Type B pancreatic cell (in vitro differentiated cells): ENCODE data around the gene FMNL2. TPM values are rescaled to one million over a fixed set of nuclear protein-coding genes. Genes with fewer than 3 reads are reported as not detected.

Experiments
- DNase-seq: peaks from one replicate; pipeline ENCODE4 v3.0.0; 2021; ENCODE audit warnings: mixed read lengths; ENCODE audit not compliant: unreplicated experiment; ENCODE audit errors: extremely low spot score
- H3K27ac Mint-ChIP-seq: 2 replicates; pipeline ENCODE4 v1.8.0; 2021; ENCODE audit warnings: mild to moderate bottlenecking, mixed read lengths
- H3K27me3 Mint-ChIP-seq: 2 replicates; pipeline ENCODE4 v1.8.0; 2021; ENCODE audit warnings: mixed read lengths
- H3K36me3 Mint-ChIP-seq: 2 replicates; pipeline ENCODE4 v1.8.0; 2021; ENCODE audit warnings: mixed read lengths
- H3K4me1 Mint-ChIP-seq: one replicate; pipeline ENCODE4 v1.8.0; 2021; ENCODE audit warnings: mixed read lengths; ENCODE audit not compliant: unreplicated experiment
- H3K4me3 Mint-ChIP-seq: 2 replicates; pipeline ENCODE4 v1.8.0; 2021; ENCODE audit warnings: mild to moderate bottlenecking, mixed read lengths
- H3K9me3 Mint-ChIP-seq: 2 replicates; pipeline ENCODE4 v1.8.0; 2021; ENCODE audit warnings: mixed read lengths
- CTCF ChIP-seq: fragments of 200-600 bp; sonication (generic); conservative IDR thresholded peaks from 2 replicates; pipeline ENCODE4 v1.5.0; 2021; ENCODE audit warnings: antibody characterized with exemption, mild to moderate bottlenecking
- total RNA-seq: library from RNA; stranded (reverse); gene quantifications from 2 replicates; pipeline ENCODE4 v1.2.1, GENCODE V29; 2021; ENCODE audit warnings: low replicate concordance

FMNL2 gene
- total RNA-seq, 1 donor from 2014 or later, result 62.1 TPM

- no peaks in the 10 kb centered on the region for H3K9me3 Mint-ChIP-seq
- peaks cover 41% of the 10 kb centered on the region for H3K4me1 Mint-ChIP-seq
- no peaks in the 10 kb centered on the region for H3K27me3 Mint-ChIP-seq
- no peak overlapping the region for H3K4me3 Mint-ChIP-seq
- no peak for DNase-seq
- TF ChIP-seq CTCF, result no peak
- no peaks in the 10 kb centered on the region for H3K36me3 Mint-ChIP-seq
- H3K27ac Mint-ChIP-seq, result no peak overlapping the region
These were observed 110.8 kb downstream of the FMNL2 start for GRCh38 chr2:152445791-152446201.

- Mint-ChIP-seq H3K4me3 (no peak overlapping the region), H3K27ac (no peak overlapping the region)
- no peak for DNase-seq
These were observed 111.2 kb downstream of the FMNL2 start for GRCh38 chr2:152446213-152446612.

GRCh38 chr2:152447897-152448296 is 112.9 kb downstream of the FMNL2 start:
- Mint-ChIP-seq H3K4me3 (no peak overlapping the region), H3K4me1 (peaks cover 50% of the 10 kb centered on the region), H3K27ac (no peak overlapping the region)

More at GRCh38 chr2:152446213-152446612, 111.2 kb downstream of the FMNL2 start:
- no peaks in the 10 kb centered on the region for H3K27me3 Mint-ChIP-seq
- peaks cover 41% of the 10 kb centered on the region for H3K4me1 Mint-ChIP-seq
- no peak for TF ChIP-seq CTCF
- H3K36me3 Mint-ChIP-seq, result no peaks in the 10 kb centered on the region
- no peaks in the 10 kb centered on the region for H3K9me3 Mint-ChIP-seq

GRCh38 chr2:152448606-152449005 is 113.6 kb downstream of the FMNL2 start:
- H3K4me1 Mint-ChIP-seq, result peaks cover 50% of the 10 kb centered on the region
- H3K27ac Mint-ChIP-seq, result no peak overlapping the region
- no peak for TF ChIP-seq CTCF
- H3K36me3 Mint-ChIP-seq, result peaks cover 4% of the 10 kb centered on the region
- DNase-seq, result no peak
- H3K27me3 Mint-ChIP-seq, result no peaks in the 10 kb centered on the region
- H3K9me3 Mint-ChIP-seq, result peaks cover 5% of the 10 kb centered on the region
- H3K4me3 Mint-ChIP-seq, result no peak overlapping the region

More at GRCh38 chr2:152447897-152448296, 112.9 kb downstream of the FMNL2 start:
- TF ChIP-seq CTCF, result no peak
- H3K9me3 Mint-ChIP-seq, result peaks cover 5% of the 10 kb centered on the region
- H3K27me3 Mint-ChIP-seq, result no peaks in the 10 kb centered on the region
- H3K36me3 Mint-ChIP-seq, result peaks cover 4% of the 10 kb centered on the region
- no peak for DNase-seq

- Mint-ChIP-seq H3K27me3 (no peaks in the 10 kb centered on the region), H3K27ac (no peak overlapping the region), H3K36me3 (peaks cover 5% of the 10 kb centered on the region), H3K4me3 (no peak overlapping the region), H3K9me3 (peaks cover 5% of the 10 kb centered on the region), H3K4me1 (peaks cover 56% of the 10 kb centered on the region)
- TF ChIP-seq CTCF, result no peak
- DNase-seq, result no peak
These were observed 114.6 kb downstream of the FMNL2 start for GRCh38 chr2:152449578-152449977.

GRCh38 chr2:152450176-152450575 is 115.2 kb downstream of the FMNL2 start:
- Mint-ChIP-seq H3K27ac (no peak overlapping the region), H3K4me1 (peaks cover 60% of the 10 kb centered on the region), H3K36me3 (peaks cover 11% of the 10 kb centered on the region), H3K4me3 (no peak overlapping the region), H3K9me3 (peaks cover 5% of the 10 kb centered on the region), H3K27me3 (no peaks in the 10 kb centered on the region)
- TF ChIP-seq CTCF, result no peak
- DNase-seq, result no peak
